CD4-positive, alpha-beta T cell treated with Interleukin-12 subunit alpha and Interleukin-12 subunit beta, for 1 hour (primary cell): ENCODE measurements around the gene CRYBG2.
A peak's percentile ranks its signal among the peaks of the same experiment; 100 is the strongest.

Experiments used
- DNase-seq: peaks from one replicate; pipeline ENCODE4 v3.0.0-alpha.2; 2020

Gene CRYBG2

GRCh38 chr1:26368006-26368405 lies 14.1 kb upstream of the CRYBG2 start:
- DNase-seq = no peak

GRCh38 chr1:26367441-26367840 lies 13.5 kb upstream of the CRYBG2 start:
- DNase-seq = no peak

- no peak for DNase-seq
Measured at GRCh38 chr1:26364956-26365355, 11.0 kb upstream of the CRYBG2 start.

DNA sequence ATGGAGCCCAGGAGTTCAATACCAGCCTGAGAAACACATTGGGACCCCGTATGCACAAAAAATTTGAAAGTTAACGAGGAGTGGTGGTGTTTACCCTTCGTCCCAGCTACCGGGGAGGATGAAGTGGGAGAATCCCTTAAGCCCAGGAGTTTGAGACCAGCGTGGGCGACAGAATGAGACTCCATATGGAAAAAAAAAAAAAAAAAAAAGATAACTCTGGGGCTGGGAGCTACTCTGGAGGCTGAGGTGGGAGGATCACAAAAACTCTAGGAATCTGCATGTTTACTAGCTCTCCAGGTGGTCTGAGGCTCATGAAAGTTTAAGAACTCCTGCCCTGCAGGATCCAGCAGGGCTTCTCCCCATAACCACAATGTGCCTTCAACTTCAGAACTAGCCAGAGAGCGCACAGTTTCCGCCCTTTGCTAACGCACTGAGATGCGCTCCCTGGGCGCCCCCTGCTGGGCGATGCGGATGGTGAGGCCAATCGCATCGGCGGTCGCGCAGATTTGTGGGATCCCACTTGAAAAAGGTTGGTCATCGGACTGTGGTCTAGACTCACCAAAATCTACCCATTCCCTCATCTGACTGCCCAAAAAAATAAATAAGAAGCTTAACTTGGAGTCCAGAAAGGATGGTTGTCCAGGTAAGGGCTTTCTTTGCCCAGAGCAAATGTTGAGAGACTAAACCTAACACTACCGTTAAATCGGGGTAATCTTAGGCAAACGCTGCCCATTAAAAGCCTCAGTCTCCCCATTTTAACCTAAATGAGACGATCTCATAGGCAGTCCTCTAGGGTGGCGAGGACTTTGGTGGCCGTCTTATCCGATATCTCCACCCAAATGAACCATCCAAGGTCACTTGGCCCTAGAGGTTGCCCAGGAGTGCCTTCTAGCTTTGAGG lies 9.9 kb upstream of the CRYBG2 start:
- peak; percentile 86 for DNase-seq

DNA sequence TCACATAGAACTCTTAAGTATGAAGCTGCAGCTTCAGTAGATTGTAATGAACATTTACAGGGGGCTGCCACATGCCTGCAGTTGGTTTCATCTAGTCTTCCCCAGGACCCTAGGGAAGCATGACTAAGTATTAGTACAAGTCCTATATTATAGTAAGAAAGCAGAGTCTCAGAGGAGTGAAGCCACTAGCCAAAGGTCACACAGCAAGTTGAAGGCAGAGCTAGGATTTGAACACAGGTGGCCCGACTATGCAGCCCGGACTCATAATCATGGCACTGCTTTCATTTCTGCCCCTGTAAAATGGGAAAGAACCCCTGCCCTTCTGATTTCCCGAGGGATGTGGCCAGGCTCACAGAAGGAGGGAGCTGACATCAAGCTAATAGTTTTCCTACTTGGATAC lies 8.4 kb upstream of the CRYBG2 start:
- no peak for DNase-seq

DNA sequence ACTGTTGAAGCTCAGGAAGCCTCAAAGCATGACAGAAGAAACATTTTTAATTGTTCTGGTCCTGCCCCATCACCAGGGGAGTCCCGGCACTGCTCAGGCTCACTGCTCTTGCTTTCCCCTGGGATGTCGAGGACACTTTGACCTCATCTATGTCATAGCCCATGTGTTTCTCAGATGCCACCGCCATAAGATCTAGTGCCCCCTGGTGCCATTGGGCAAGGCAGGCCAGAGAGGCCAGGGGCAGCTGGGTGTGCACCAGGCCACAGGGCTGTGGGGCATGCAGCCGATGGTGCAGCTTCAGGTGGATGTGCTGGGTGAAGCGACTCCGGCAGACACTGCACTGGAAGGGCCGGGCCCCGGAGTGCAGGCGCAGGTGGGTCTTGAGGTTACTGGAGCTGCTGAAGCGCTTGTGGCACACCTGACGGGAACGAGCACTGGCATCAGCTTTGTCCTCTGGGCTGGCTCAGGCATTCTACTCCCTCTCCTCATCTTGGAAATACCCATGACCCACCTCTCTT lies 7.7 kb upstream of the CRYBG2 start:
- no peak for DNase-seq

DNA sequence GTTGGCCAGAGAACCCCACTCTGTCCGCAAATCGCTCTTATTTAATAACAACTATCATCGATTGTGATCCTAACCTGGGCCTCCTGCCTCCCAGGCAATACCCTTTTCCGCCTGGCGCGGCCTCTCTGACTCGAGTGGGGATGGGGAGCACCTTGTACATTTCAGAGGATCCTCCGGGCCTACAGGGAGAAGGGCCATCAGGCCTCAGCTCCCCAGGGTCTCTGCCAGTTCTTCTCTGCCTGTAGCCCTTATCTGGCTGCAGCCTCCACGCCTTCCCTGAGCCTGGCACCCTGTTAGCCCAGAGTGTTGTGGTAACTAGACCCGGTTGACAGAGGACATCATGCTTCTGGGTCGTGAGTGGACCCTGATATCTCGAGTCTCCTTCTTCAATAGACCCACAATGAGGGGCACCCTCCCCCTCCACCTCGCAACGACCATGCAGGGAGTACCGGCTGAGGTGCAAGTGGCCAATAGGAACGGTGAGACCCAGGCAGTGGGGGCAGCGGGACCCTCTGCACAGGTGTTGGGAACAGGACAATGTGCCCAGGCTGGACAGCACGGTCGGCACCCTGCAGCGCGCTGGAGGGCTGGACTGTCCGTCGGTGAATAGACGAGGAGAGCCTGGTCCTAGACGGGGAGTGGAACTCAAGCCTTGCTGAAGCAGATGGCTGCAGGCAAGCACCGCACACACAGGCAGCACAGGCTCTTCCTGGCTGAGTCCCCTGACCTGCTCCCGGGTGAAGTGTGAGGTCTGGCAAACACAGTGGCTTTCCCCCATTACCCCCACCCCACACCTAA lies 7.1 kb upstream of the CRYBG2 start:
- DNase-seq = no peak

- DNase-seq = peak; percentile 67
Measured at GRCh38 chr1:26359981-26360806, 6.3 kb upstream of the CRYBG2 start.

GRCh38 chr1:26358411-26359384 lies 4.8 kb upstream of the CRYBG2 start:
- peak; percentile 79 for DNase-seq

GRCh38 chr1:26357121-26357602 lies 3.2 kb upstream of the CRYBG2 start:
- DNase-seq = no peak

DNA sequence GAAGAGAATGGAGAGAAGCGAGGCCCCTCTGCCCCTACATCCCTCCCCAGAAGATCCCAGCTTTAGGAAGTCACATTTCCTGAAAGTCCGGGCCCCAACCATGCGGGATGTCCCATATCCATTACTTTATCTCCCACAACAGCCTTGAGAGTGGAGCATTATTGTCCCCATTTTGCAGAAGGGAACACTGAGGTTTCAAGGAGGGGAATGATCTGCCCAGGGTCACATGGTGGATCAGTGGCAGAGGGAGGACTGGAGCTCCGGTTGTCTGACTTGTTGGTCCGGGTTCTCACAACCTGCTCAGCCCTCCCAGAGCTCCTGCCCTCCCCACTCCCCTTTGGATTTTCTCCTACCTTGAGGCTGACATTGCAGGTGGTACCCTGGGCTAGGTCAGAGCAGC lies 2.2 kb upstream of the CRYBG2 start:
- no peak for DNase-seq

DNA sequence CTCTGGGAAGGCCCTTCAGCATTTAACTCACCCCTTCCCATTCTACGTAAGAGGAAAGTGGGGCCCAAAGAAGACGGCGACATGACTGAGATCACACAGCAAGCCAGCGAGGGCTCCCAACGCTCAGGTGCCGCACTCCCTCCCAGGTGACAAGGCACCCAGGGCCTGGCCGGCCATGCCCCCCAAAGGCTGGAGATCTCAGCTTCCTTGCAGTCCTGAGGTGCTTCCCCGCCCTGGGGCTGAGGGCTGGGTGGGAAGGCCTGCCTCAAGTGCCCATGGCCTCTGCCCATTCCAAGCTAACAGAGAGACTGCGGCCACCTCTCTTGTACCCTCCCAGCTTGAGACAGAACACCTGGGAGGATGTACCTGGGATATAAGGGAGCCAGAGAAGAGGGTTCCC lies 1.0 kb upstream of the CRYBG2 start:
- no peak for DNase-seq

GRCh38 chr1:26353210-26353859 lies 595 bp downstream of the CRYBG2 start:
- DNase-seq = no peak

GRCh38 chr1:26352338-26352679 lies 1.6 kb downstream of the CRYBG2 start:
- DNase-seq = no peak

DNA sequence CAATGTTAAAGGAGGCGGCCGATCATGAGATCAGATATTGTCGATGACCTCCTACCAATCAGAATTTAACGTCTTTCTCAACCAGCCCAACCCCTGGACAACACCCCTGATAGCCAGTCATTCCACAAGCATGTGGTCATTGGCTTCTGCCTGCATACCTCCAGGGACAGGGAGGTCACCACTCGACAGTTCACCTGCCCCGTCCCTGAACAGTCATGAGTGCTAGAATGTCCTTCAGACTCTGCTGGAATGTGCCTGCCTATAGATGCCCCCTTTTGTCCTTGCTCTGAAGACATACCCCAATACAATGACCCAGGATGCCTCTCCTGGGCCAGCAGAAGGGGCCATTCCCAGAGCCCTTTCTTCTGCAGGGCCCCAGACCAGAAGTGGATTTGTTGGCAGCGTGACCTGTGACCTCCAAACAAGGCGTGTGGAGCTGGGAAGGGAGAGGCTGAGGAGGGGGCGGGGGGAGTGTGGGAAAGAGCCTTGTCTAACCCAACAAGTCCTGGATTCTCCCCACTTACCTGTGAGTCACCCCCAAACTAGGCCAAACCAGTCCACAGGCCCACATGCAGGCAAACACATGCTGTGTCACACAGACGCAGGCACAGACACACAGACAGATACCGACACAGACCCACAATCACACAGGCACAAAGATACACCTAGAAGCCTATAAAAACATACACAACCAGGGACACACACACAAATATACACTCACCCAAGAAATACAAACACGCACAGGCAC lies 2.2 kb downstream of the CRYBG2 start:
- no peak for DNase-seq

DNA sequence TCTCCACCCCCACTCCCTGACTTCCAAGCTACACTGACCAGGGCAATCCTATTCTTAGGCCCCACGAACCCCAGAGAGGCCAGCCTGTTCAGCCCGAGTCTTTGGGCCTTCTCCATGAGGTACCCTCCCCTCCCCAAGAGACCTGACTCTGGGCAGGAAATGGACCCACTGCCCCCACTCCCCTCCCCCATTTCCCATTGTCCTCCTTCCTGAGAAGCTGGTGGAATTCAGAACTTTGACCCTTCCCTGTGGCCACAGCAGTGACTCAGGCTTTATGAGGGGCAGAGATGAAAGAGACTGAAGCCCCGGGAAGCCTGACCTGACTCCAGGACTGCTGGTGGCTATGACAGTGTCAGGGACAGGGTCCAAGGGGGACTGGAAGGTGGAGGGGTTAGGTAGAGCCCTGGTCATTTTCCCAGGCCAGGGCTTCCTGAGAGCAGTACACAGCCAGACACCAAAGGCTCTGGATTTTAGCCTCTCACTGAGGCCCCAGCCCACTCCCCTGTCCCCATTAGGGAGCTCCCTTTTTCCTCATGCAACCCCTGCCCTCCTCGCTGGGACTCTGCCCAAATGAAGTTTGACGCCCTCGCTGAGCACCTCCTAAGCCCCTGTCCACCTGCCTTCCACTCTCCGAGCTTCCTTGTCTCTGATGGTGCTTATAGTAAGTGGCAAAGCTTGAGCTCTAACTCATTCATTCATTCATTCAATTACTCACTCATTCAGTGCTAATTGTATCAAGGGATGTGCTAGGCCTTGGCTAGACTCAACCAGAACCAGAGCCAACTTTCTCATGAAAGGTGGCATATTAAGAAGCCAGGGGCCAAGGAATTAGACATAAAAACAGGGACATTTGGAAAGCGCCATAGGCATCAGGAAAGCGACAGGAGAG lies 3.0 kb downstream of the CRYBG2 start:
- DNase-seq = no peak

DNA sequence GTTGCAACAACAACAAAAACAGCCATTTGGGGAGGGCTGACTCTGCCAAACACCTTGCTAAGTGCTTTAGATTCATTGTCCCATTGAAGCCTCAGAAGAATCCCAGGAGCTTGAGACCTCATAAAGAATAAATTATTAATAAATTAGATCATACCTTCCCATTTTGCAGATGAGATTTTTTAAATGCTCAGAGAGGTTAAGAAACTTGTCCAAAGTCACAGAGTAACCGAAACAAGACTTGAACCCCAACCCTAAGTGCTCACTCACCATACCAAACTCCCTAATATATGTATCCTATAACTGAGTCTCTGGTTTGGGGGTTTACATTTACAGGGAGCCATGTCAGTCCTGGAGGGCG lies 3.6 kb downstream of the CRYBG2 start:
- no peak for DNase-seq

GRCh38 chr1:26349877-26350244 lies 4.1 kb downstream of the CRYBG2 start:
- DNase-seq = no peak

DNA sequence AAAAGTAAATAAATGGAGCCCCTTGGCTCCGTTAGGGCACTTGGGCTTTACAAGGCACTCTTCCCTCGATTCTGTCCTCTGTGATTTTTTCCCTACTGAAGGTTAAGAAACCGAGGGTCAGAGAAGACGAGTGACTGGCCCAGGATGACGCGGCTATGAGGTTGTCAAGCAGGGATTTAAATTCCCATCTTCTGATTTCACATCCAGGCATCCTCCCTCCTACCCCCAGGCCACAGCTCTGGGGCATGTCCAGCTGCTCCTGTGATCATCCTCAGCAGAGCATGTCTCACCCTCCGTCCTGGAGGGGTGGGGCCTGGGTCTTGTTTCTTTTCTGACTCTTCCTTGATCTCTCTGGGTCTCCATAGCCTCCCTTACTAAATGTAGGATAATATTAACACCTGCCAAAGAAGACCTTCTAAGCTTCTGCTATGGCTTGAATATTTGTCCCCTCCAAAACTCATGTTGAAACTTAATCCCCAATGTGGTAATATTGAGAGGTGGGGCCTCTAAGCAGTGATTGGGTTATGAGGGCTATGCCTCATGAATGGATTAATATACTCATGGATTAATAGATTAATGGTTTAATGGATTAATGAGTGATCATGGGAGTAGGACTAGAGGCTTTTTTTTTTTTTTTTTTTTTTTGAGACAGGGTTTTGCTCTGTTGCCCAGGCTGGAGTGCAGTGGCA lies 4.6 kb downstream of the CRYBG2 start:
- DNase-seq = no peak
